Activated T-cell treated with anti-CD3 and anti-CD28 coated beads, Interleukin-2, amount 50 U/mL, for 4 hours (primary cell): ENCODE results near the gene IL9R. TPM values are rescaled to one million over a fixed set of nuclear protein-coding genes. Genes with fewer than 3 reads are reported as not detected.
"Not testable (repeated sequence)": the region's sequence is repeated elsewhere in the genome, so short reads cannot be mapped to it uniquely, and the experiment has no call there.

Source experiments
- ATAC-seq, 2 donors: fragments of 200-7000 bp; cut with Tn5 transposase; one replicate each; pipeline ENCODE4 v1.10.0; 2021
- DNase-seq: peaks from one replicate; pipeline ENCODE4 v3.0.0-alpha.2; 2020
- H3K27me3 Mint-ChIP-seq: one replicate; pipeline ENCODE4 v1.8.0; 2021; ENCODE audit warnings: low read depth, mixed read lengths
- H3K36me3 Mint-ChIP-seq: one replicate; pipeline ENCODE4 v1.8.0; 2022; ENCODE audit warnings: mixed read lengths; ENCODE audit not compliant: insufficient read depth
- H3K4me1 Mint-ChIP-seq: one replicate; pipeline ENCODE4 v1.8.0; 2021; ENCODE audit warnings: low read depth, mixed read lengths
- H3K4me3 Mint-ChIP-seq: one replicate; pipeline ENCODE4 v1.8.0; 2021; ENCODE audit warnings: mild to moderate bottlenecking, moderate library complexity, mixed read lengths
- H3K9me3 Mint-ChIP-seq: one replicate; pipeline ENCODE4 v1.8.0; 2021; ENCODE audit warnings: mixed read lengths
- total RNA-seq, 3 donors: library from RNA; stranded (reverse); gene quantifications; one replicate each; pipeline ENCODE4 v1.2.1, GENCODE V29; 2021

The IL9R gene
- total RNA-seq, 3 donors from 2014 or later, result 0.82 to 2.0 (median 0.98) TPM

- H3K4me3 Mint-ChIP-seq, H3K27me3 Mint-ChIP-seq, H3K9me3 Mint-ChIP-seq, ATAC-seq, DNase-seq, H3K36me3 Mint-ChIP-seq, H3K4me1 Mint-ChIP-seq: not testable (repeated sequence)
These were observed 32.4 kb downstream of the IL9R start for GRCh38 chrX:156029707-156030442.

GRCh38 chrX:156030474-156030873 is 33.0 kb downstream of the IL9R start:
- not testable (repeated sequence) for H3K27me3 Mint-ChIP-seq, ATAC-seq, H3K36me3 Mint-ChIP-seq, DNase-seq, H3K4me1 Mint-ChIP-seq, H3K4me3 Mint-ChIP-seq, H3K9me3 Mint-ChIP-seq

Other genes starting within 250 kb of the IL9R start
- 10 to 100 TPM; 31.9 to 32.2 (median 32.0) TPM for gene VAMP7, start 116.4 kb upstream of the IL9R start, total RNA-seq